CD4-positive, alpha-beta T cell treated with Interleukin-4 for 1 hour (primary cell): Measurements from ENCODE around the gene CLCN1.

Experiments
- DNase-seq, 2 donors: peaks; one replicate each; pipeline ENCODE4 v3.0.0-alpha.2; 2020 to 2022

The CLCN1 gene

DNA sequence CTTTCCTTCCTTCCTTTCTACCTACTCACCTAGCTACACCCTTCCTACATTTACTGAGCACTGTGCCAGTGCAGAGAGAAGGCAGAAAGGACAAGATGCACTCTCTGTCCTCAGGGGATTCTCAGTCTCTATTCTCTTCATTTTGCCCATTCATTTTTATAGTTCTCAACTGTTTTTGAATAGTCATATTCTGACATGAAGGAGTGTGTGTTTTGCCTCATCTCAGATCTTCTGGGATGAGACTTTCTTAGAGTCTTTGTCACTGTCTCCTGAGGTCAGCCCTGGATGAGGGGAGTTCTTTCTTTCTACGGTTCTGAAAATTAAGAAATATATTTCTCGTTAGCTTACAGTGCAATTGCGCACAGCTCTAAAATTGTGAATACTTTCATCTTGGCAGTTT, 21.3 kb downstream of the CLCN1 start:
- no peak for DNase-seq

DNA sequence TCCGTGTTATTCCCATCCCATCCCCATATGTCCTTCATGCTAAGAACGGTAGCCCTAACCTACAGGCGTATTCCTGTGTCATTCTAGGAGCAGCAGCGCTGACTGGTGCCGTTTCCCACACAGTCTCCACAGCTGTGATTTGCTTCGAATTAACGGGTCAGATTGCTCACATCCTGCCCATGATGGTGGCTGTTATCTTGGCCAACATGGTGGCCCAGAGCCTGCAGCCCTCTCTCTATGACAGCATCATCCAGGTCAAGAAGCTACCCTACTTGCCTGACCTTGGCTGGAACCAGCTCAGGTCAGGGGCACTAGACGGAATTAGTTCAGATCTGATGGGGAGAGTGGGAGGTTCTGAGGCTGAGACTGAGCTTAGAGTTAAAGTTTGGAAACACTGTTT, 25.9 kb downstream of the CLCN1 start:
- no peak for DNase-seq

GRCh38 chr7:143343596-143343995, 27.7 kb downstream of the CLCN1 start:
- DNase-seq, result no peak

DNA sequence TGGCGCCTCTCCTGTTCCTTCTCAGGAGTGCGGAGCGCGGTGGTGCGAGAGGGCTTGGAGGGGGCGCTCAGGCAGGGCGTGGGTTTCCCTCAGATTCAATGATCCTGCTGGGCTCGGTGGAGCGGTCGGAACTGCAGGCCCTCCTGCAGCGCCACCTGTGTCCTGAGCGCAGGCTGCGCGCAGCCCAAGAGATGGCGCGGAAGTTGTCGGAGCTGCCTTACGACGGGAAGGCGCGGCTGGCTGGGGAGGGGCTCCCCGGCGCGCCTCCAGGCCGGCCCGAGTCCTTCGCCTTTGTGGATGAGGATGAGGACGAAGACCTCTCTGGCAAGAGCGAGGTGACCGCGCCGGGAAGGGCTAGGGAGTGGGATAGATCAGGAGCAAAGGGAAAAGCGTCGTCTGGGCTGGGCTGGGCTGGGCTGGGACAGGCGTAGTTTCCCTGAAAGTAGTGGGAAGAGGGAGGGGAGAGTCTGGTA, 29.6 kb downstream of the CLCN1 start:
- peak; percentile 59 to 66 for DNase-seq

DNA sequence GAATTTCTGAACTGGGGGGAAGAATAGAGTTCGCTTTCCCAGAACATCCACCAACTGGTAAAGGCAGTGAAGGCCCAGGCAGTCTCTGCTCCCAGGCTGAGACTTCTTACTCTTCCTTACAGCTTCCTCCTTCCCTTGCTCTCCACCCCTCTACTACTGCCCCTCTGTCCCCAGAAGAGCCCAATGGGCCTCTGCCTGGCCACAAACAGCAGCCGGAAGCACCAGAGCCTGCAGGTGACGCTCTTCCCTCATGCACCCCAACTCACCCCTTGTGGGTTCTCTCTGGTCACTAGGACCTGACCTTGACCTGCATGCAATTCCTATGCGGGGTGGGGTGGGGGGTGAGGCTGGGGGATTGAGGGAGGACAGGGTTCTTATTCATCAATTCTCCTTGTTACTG, 30.1 kb downstream of the CLCN1 start:
- DNase-seq, result no peak

- DNase-seq, result no peak
Observed at GRCh38 chr7:143347950-143348349, 32.0 kb downstream of the CLCN1 start.

- DNase-seq, result no peak
Observed at GRCh38 chr7:143351060-143351459, 35.1 kb downstream of the CLCN1 start.

DNA sequence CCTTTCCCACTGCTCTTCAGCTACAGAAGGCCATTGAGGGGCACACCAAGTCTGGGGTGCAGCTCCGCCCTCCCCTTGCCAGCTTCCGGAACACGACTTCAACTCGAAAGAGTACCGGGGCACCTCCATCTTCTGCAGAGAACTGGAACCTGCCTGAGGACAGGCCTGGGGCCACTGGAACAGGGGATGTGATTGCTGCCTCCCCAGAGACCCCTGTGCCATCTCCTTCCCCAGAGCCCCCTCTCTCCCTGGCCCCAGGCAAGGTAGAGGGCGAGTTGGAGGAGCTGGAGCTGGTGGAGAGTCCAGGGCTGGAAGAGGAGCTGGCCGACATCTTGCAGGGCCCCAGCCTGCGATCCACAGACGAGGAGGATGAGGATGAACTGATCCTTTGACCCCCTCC, 35.7 kb downstream of the CLCN1 start:
- no peak for DNase-seq

- DNase-seq, result no peak
Observed at GRCh38 chr7:143352531-143353002, 36.7 kb downstream of the CLCN1 start.

- DNase-seq, result no peak
Observed at GRCh38 chr7:143354376-143354775, 38.5 kb downstream of the CLCN1 start.

DNA sequence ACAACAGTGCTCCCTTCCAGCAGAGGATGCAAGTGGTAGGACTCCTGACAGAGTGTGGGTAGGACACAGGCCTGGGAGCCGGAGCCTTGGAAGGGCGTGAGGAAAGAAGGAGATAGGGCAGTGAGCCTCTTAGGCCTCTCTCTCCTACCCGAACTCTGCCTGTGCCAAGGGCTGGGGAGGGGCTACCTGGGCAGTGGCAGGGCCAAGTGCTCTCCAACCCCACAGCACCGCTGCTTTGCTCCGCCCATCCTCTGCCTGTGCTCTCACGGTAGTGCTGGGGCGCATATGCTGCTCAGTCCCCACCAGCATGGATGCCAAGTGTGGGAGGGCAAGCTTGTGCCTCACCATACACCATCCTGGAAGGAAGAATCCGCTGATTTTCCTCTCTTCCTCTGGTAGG, 39.1 kb downstream of the CLCN1 start:
- DNase-seq, result no peak

DNA sequence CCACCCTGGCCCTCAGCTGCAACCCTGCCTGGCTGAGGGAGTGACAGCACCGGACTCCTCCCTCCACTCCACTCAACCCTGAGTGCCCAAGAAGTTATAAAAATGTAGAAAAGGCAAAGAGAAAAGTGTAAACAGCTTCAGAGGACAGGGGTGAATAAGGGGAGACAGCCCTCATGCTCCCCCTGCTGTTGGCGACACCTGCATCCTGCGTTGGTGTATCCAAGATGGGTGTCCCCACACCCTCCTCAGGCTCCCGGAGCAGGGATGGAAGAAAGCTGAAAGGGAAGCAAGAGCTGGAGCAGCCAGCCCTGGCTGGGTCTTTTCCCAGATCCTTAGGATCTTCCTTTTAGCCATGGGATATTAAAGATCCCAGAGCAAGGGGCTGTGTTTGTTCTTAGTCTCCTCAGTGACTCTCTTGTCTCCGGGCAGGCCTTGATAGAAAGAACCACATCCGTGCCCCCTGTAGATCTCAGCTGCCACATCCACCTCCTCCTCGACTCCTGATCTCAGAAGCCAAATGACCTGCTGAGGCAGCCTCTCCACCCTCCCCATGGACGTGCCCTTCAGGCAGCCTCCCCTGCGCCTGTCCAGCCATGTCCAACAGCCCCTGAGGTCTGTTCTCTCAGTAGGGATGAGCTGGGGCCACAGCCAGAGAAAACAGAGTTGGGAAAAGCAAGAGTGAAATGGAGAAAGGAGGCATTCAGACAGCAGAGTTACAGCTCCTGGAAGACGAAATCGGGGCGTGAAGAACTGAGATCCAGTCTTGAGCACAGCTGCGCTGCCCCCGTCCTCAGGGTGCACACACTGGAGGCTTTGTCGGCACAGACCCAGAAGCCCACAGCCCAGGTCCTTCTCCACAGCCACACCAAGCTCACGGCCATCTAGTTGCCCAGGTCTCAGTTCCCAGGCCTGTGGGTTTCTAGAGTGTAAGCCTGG, 39.8 kb downstream of the CLCN1 start:
- no peak for DNase-seq

DNA sequence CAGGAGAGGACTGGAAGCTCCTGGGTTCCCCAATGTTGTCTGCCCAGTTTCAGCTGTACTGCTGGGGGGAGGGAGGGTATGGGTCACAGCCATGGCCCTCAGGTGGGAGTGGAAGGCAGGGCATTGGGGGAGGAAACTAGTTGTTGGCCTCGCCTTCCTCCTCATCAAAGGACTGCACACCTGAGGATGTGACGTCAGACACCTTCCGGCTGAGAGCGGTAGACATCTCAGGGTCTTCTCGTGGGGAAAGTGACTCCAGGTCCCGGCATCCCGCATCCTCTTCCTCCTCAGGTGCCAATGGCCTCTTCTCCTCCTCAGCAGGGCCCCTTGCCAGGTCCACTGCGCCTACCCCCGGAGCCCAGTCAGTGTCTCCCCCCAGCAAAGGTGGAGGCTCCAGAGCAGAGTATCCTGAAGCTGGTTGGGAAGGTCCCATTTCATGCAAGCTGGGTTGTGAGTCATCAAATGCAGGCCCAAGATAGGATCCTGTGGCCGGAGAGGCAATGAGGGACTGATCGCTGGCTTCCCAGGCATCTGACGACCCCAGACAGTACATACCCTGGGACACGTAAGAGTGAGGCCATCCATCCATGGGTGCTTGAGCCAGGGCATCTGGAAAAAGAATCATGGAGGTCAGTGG, 40.6 kb downstream of the CLCN1 start:
- DNase-seq, result no peak

- no peak for DNase-seq
Observed at GRCh38 chr7:143358626-143359025, 42.7 kb downstream of the CLCN1 start.

- no peak for DNase-seq
Observed at GRCh38 chr7:143359771-143360353, 44.0 kb downstream of the CLCN1 start.

DNA sequence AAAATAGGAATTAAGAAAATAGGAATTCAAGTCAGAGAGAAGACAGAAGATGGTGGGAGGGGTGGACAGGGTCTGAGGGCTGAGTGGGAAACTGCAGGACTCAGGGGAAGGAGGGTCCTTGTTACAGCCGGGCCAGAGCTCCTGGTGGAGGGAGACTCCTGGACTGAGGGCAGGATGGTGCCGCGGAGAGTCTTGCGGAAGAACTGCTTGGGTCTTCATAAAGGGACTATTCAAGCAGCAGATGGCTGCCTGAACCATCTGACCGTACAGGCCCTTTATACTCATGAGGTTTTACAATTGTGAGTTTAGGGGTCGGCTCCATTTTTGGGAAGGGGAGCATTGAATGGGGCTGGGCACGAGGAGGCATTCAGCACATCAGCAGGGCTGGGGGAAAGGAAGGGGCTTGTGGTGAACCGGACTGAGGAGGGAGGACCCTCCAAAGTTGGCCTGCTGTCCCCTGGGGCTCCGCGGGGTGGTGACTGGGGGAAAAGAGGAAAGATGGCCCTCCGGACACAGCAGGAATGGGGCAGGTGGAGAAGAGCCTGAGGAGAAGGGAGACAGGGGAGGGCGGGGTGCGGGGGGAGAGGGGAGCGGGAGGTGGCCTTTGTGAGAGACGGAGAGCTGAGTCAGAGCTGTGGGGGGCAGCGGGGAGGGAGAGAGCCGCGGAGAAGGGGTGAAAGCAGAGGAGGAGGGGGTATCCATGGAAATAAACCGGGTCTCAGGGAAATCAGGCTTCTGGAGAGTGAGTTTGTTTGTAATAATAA, 45.1 kb downstream of the CLCN1 start:
- no peak for DNase-seq

DNA sequence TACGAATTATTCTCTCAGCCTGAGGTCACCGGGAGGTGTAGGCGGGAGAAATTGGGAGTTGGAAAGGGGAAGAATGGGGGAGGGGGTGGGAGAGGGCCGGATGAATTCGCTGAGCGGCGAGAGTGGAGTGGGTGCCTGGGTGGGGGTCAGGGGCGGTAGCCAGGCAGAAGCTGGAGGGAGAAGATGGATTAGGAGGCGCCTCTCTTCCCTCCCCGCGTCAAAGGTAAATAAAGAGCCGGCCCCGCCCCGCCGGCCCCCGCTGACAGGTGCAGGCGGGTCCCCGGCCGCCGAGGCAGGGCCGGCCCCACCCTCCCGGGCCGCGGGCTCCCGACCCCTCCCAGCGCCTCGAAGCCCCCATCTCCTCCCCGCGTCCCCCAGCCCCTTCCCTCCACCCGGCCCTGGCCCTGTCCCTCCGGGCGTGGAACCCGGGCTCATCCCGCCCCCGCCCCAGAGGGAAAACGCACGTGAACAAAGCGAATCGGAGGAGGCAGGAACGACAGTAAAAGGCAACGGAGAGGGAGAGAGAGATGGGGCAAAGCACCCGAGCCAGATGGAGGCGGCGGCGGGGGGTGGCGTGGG, 45.7 kb downstream of the CLCN1 start:
- DNase-seq, result no peak

- peak in 1 of 2 donors; percentile 45 for DNase-seq
Observed at GRCh38 chr7:143362131-143363015, 46.5 kb downstream of the CLCN1 start, which contains the start of gene FAM131B. Gene FAM131B (minus strand): TSS chr7:143362713. CDS start chr7:143362603, 110 bp downstream.

GRCh38 chr7:143363016-143363937, 47.4 kb downstream of the CLCN1 start:
- no peak for DNase-seq

- no peak for DNase-seq
Observed at GRCh38 chr7:143367972-143368371, 52.1 kb downstream of the CLCN1 start.
